Erythroblast (primary cell): Measurements from ENCODE around the gene MRM3.
"Not testable (repeated sequence)": the region's sequence is repeated elsewhere in the genome, so short reads cannot be mapped to it uniquely, and the experiment has no call there.

ENCODE experiments used
- GATA1 ChIP-seq: IDR thresholded peaks from 2 replicates; pipeline ENCODE4 v1.6.1; 2011; ENCODE audit warnings: low read depth, mild to moderate bottlenecking, control low read depth, low read length, moderate library complexity
- POLR2A ChIP-seq: IDR thresholded peaks from 2 replicates; pipeline ENCODE4 v1.6.1; 2011; ENCODE audit warnings: mild to moderate bottlenecking, low read length

GRCh38 chr17:785901-786300, 3.7 kb downstream of the MRM3 start:
- not testable (repeated sequence) for TF ChIP-seq POLR2A, GATA1
